HG02798 (cell line): Measurements from ENCODE around the gene EPC2.
A peak's percentile ranks its signal among the peaks of the same experiment; 100 is the strongest.
"Not testable (repeated sequence)": the region's sequence is repeated elsewhere in the genome, so short reads cannot be mapped to it uniquely, and the experiment has no call there.

ENCODE experiments used
- ATAC-seq: cut with Tn5 transposase; IDR thresholded peaks from one replicate; pipeline ENCODE4 v1.9.1; 2021; ENCODE audit warnings: mild to moderate bottlenecking; ENCODE audit not compliant: unreplicated experiment, poor library complexity

The EPC2 gene

GRCh38 chr2:148790172-148790571 is 145.6 kb downstream of the EPC2 start:
- not testable (repeated sequence) for ATAC-seq

GRCh38 chr2:148794558-148794957 is 150.0 kb downstream of the EPC2 start:
- no peak for ATAC-seq

- no peak for ATAC-seq
These were observed 152.4 kb downstream of the EPC2 start for GRCh38 chr2:148796735-148797512.

- no peak for ATAC-seq
These were observed 158.1 kb downstream of the EPC2 start for GRCh38 chr2:148802448-148803220.

- no peak for ATAC-seq
These were observed 165.5 kb downstream of the EPC2 start for GRCh38 chr2:148810081-148810480.

- no peak for ATAC-seq
These were observed 167.8 kb downstream of the EPC2 start for GRCh38 chr2:148812306-148812705.

- ATAC-seq, result peak; percentile 99
These were observed 169.1 kb downstream of the EPC2 start for GRCh38 chr2:148813603-148814065.

GRCh38 chr2:148814143-148814859 is 169.8 kb downstream of the EPC2 start:
- no peak for ATAC-seq

- ATAC-seq, result no peak
These were observed 170.4 kb downstream of the EPC2 start for GRCh38 chr2:148814860-148815419.

GRCh38 chr2:148816176-148816575 is 171.6 kb downstream of the EPC2 start:
- no peak for ATAC-seq

- no peak for ATAC-seq
These were observed 172.7 kb downstream of the EPC2 start for GRCh38 chr2:148817210-148817708.

- no peak for ATAC-seq
These were observed 174.6 kb downstream of the EPC2 start for GRCh38 chr2:148819019-148819585.

GRCh38 chr2:148824190-148824589 is 179.6 kb downstream of the EPC2 start:
- no peak for ATAC-seq

GRCh38 chr2:148826791-148827190 is 182.2 kb downstream of the EPC2 start:
- no peak for ATAC-seq

- ATAC-seq, result no peak
These were observed 184.4 kb downstream of the EPC2 start for GRCh38 chr2:148828941-148829340.

GRCh38 chr2:148829618-148830017 is 185.1 kb downstream of the EPC2 start:
- no peak for ATAC-seq

- ATAC-seq, result no peak
These were observed 188.1 kb downstream of the EPC2 start for GRCh38 chr2:148832637-148833036.
